DOHH2 (cell line): Measurements from ENCODE around the gene GALNT7.

ENCODE experiments used
- CTCF ChIP-seq: fragments of 200-600 bp; sonication (generic); IDR thresholded peaks from one replicate; pipeline ENCODE4 v1.5.1; 2014; ENCODE audit warnings: antibody characterized with exemption, mild to moderate bottlenecking, low read depth, low read length; ENCODE audit not compliant: poor library complexity, severe bottlenecking
- EZH2phosphoT487 ChIP-seq: fragments of 200-600 bp; sonication (generic); IDR thresholded peaks from 2 replicates; pipeline ENCODE4 v1.6.1; 2017; ENCODE audit warnings: borderline replicate concordance, mild to moderate bottlenecking, antibody characterized with exemption, low read length, moderate library complexity, mixed read lengths

GRCh38 chr4:173280998-173281397, 112.4 kb downstream of the GALNT7 start:
- TF ChIP-seq CTCF (no peak), EZH2phosphoT487 (no peak)
